Measurements from ENCODE around the gene CLBA1. TPM values are rescaled to one million over a fixed set of nuclear protein-coding genes. Genes with fewer than 3 reads are reported as not detected.
"Not testable (repeated sequence)": the region's sequence is repeated elsewhere in the genome, so short reads cannot be mapped to it uniquely, and the experiment has no call there.

The CLBA1 gene
- polyA plus RNA-seq, 1 donor from 2014 or later = 1.3 TPM

- H3K36me3 Mint-ChIP-seq = no peaks in the 10 kb centered on the region
- peak overlapping the region in 1 of 3 donors; percentile 98 for H3K27ac Mint-ChIP-seq
- peak overlapping the region in 1 of 4 donors; percentile 99 for H3K4me3 Mint-ChIP-seq
- H3K27me3 Mint-ChIP-seq = peaks cover 3% of the 10 kb centered on the region
- H3K4me1 Mint-ChIP-seq = peaks cover 24 to 34% (median 26%) of the 10 kb centered on the region in 3 donors
- no peaks in the 10 kb centered on the region for H3K9me3 Mint-ChIP-seq
These were observed 38.3 kb downstream of the CLBA1 start for GRCh38 chr14:105023791-105024480.

- Mint-ChIP-seq H3K27me3 (no peaks in the 10 kb centered on the region), H3K4me3 (peak overlapping the region in 1 of 4 donors; percentile 1), H3K36me3 (no peaks in the 10 kb centered on the region), H3K9me3 (no peaks in the 10 kb centered on the region), H3K27ac (peak overlapping the region in 2 of 3 donors; percentile 84 to 98), H3K4me1 (peaks cover 15 to 26% (median 17%) of the 10 kb centered on the region in 3 donors)
These were observed 39.8 kb downstream of the CLBA1 start for GRCh38 chr14:105025429-105025828.

- no peaks in the 10 kb centered on the region for H3K27me3 Mint-ChIP-seq
- peaks cover 15 to 26% (median 17%) of the 10 kb centered on the region in 3 donors for H3K4me1 Mint-ChIP-seq
- H3K36me3 Mint-ChIP-seq = no peaks in the 10 kb centered on the region
- H3K9me3 Mint-ChIP-seq = peaks cover 0 to 2% (median 0%) of the 10 kb centered on the region in 3 donors
- H3K4me3 Mint-ChIP-seq = peak overlapping the region in 2 of 4 donors; percentile 16 to 49
- peak overlapping the region in 2 of 3 donors; percentile 23 to 64 for H3K27ac Mint-ChIP-seq
These were observed 40.6 kb downstream of the CLBA1 start for GRCh38 chr14:105026033-105026785.

GRCh38 chr14:105026802-105027563 is 41.4 kb downstream of the CLBA1 start:
- Mint-ChIP-seq H3K36me3 (no peaks in the 10 kb centered on the region), H3K9me3 (peaks cover 0 to 2% (median 0%) of the 10 kb centered on the region in 3 donors), H3K27ac (peak overlapping the region in 1 of 3 donors; percentile 64), H3K4me3 (no peak overlapping the region), H3K4me1 (peaks cover 10 to 20% (median 13%) of the 10 kb centered on the region in 3 donors), H3K27me3 (no peaks in the 10 kb centered on the region)

GRCh38 chr14:105027718-105028117 is 42.1 kb downstream of the CLBA1 start:
- H3K36me3 Mint-ChIP-seq, H3K9me3 Mint-ChIP-seq, H3K4me3 Mint-ChIP-seq, H3K27me3 Mint-ChIP-seq: not testable (repeated sequence)
- peak overlapping the region in 1 of 3 donors; percentile 35 for H3K27ac Mint-ChIP-seq
- H3K4me1 Mint-ChIP-seq = peaks cover 10 to 22% (median 13%) of the 10 kb centered on the region in 3 donors

- H3K36me3 Mint-ChIP-seq = no peaks in the 10 kb centered on the region
- H3K27me3 Mint-ChIP-seq = no peaks in the 10 kb centered on the region
- H3K27ac Mint-ChIP-seq = peak overlapping the region in 1 of 3 donors; percentile 35
- peak overlapping the region in 1 of 4 donors; percentile 28 for H3K4me3 Mint-ChIP-seq
- H3K4me1 Mint-ChIP-seq = peaks cover 13 to 22% (median 15%) of the 10 kb centered on the region in 3 donors
- peaks cover 0 to 2% (median 0%) of the 10 kb centered on the region in 3 donors for H3K9me3 Mint-ChIP-seq
These were observed 42.8 kb downstream of the CLBA1 start for GRCh38 chr14:105028251-105028927.

GRCh38 chr14:105029402-105029801 is 43.8 kb downstream of the CLBA1 start:
- Mint-ChIP-seq H3K27ac (peak overlapping the region in 1 of 3 donors; percentile 25), H3K4me3 (no peak overlapping the region), H3K36me3 (no peaks in the 10 kb centered on the region), H3K4me1 (peaks cover 15 to 24% (median 18%) of the 10 kb centered on the region in 3 donors), H3K27me3 (no peaks in the 10 kb centered on the region), H3K9me3 (peaks cover 0 to 2% (median 0%) of the 10 kb centered on the region in 3 donors)

- Mint-ChIP-seq H3K4me3 (peak overlapping the region in 1 of 4 donors; percentile 68), H3K4me1 (peaks cover 10 to 24% (median 14%) of the 10 kb centered on the region in 3 donors), H3K36me3 (no peaks in the 10 kb centered on the region), H3K27me3 (no peaks in the 10 kb centered on the region), H3K9me3 (peaks cover 0 to 2% (median 0%) of the 10 kb centered on the region in 3 donors), H3K27ac (no peak overlapping the region)
These were observed 44.6 kb downstream of the CLBA1 start for GRCh38 chr14:105030194-105030593.

GRCh38 chr14:105030836-105031396 is 45.3 kb downstream of the CLBA1 start:
- Mint-ChIP-seq H3K4me1 (peaks cover 7 to 19% (median 13%) of the 10 kb centered on the region in 3 donors), H3K27ac (no peak overlapping the region), H3K27me3 (no peaks in the 10 kb centered on the region), H3K36me3 (no peaks in the 10 kb centered on the region), H3K4me3 (peak overlapping the region in 2 of 4 donors; percentile 58 to 68), H3K9me3 (peaks cover 0 to 2% (median 0%) of the 10 kb centered on the region in 3 donors)

- H3K9me3 Mint-ChIP-seq, H3K36me3 Mint-ChIP-seq, H3K27me3 Mint-ChIP-seq: not testable (repeated sequence)
- Mint-ChIP-seq H3K4me3 (peak overlapping the region; percentile 57 to 97 (median 94)), H3K4me1 (peaks cover 4 to 15% (median 8%) of the 10 kb centered on the region in 3 donors), H3K27ac (peak overlapping the region in 1 of 3 donors; percentile 73)
These were observed 46.9 kb downstream of the CLBA1 start for GRCh38 chr14:105032451-105032901.

- not testable (repeated sequence) for H3K36me3 Mint-ChIP-seq, H3K27me3 Mint-ChIP-seq, H3K9me3 Mint-ChIP-seq
- Mint-ChIP-seq H3K27ac (peak overlapping the region in 2 of 3 donors; percentile 65 to 73), H3K4me1 (peaks cover 4 to 15% (median 8%) of the 10 kb centered on the region in 3 donors), H3K4me3 (peak overlapping the region; percentile 87 to 97 (median 94))
These were observed 47.9 kb downstream of the CLBA1 start for GRCh38 chr14:105033412-105033900.

- H3K27ac Mint-ChIP-seq = peak overlapping the region in 2 of 3 donors; percentile 65 to 73
- H3K9me3 Mint-ChIP-seq = peaks cover 0 to 2% (median 0%) of the 10 kb centered on the region in 3 donors
- H3K4me3 Mint-ChIP-seq = peak overlapping the region; percentile 9 to 95 (median 54)
- no peaks in the 10 kb centered on the region for H3K27me3 Mint-ChIP-seq
- peaks cover 4 to 15% (median 8%) of the 10 kb centered on the region in 3 donors for H3K4me1 Mint-ChIP-seq
- no peaks in the 10 kb centered on the region for H3K36me3 Mint-ChIP-seq
These were observed 48.9 kb downstream of the CLBA1 start for GRCh38 chr14:105034315-105035039.

- peaks cover 4 to 15% (median 8%) of the 10 kb centered on the region in 3 donors for H3K4me1 Mint-ChIP-seq
- not testable (repeated sequence) for H3K27me3 Mint-ChIP-seq, H3K36me3 Mint-ChIP-seq, H3K27ac Mint-ChIP-seq, H3K9me3 Mint-ChIP-seq
- H3K4me3 Mint-ChIP-seq = peak overlapping the region in 1 of 4 donors; percentile 66
These were observed 50.0 kb downstream of the CLBA1 start for GRCh38 chr14:105035616-105036015.
